Fibroblast of lung (primary cell): ENCODE results near the gene CYP19A1.

ENCODE experiments used
- CTCF ChIP-seq, 2 donors: IDR thresholded peaks in 1 of 2; conservative IDR thresholded peaks in 1 of 2; 1 replicate in 1 of 2; 2 replicates in 1 of 2; pipeline ENCODE4 v1.5.1; 2011 to 2012; ENCODE audit warnings: low read length in 2 of 2, control low read depth in 1 of 2, inconsistent platforms in 1 of 2, low read depth in 1 of 2, mild to moderate bottlenecking in 1 of 2
- EZH2 ChIP-seq: IDR thresholded peaks from 2 replicates; pipeline ENCODE4 v1.5.1; 2012; ENCODE audit warnings: low read length, control low read depth, mild to moderate bottlenecking; ENCODE audit errors: missing control alignments

- TF ChIP-seq CTCF (conservative IDR thresholded peaks at IDR 0.05 in 1 of 2, IDR thresholded peaks at IDR 0.05 in 1 of 2; ENCODE audit: low read depth in 1 of 2, low read length in 2 of 2) (peak; percentile 95 to 96), EZH2 (no peak)
Observed at GRCh38 chr15:51380999-51381806, 42.8 kb upstream of the CYP19A1 start.
